22Rv1 (cell line): Measurements from ENCODE around the gene AFF1.
"Not testable (repeated sequence)": the region's sequence is repeated elsewhere in the genome, so short reads cannot be mapped to it uniquely, and the experiment has no call there.

Source experiments
- H3K27ac ChIP-seq: fragments of 450-650 bp; 2 replicates; pipeline ENCODE4 v1.5.1; 2017
- ZFX ChIP-seq: fragments of 450-650 bp; IDR thresholded peaks from 2 replicates; pipeline ENCODE4 v1.6.1; 2017; ENCODE audit warnings: antibody characterized with exemption, borderline replicate concordance
- TF ChIP-seq, protein P1 (sequence below): fragments of 450-650 bp; IDR thresholded peaks from 2 replicates; pipeline ENCODE4 v1.5.1; 2017; ENCODE audit warnings: mild to moderate bottlenecking

The AFF1 gene

GRCh38 chr4:86990510-86990909 is 55.7 kb downstream of the AFF1 start:
- no peak for TF ChIP-seq ZFX
- TF ChIP-seq, protein P1, sequence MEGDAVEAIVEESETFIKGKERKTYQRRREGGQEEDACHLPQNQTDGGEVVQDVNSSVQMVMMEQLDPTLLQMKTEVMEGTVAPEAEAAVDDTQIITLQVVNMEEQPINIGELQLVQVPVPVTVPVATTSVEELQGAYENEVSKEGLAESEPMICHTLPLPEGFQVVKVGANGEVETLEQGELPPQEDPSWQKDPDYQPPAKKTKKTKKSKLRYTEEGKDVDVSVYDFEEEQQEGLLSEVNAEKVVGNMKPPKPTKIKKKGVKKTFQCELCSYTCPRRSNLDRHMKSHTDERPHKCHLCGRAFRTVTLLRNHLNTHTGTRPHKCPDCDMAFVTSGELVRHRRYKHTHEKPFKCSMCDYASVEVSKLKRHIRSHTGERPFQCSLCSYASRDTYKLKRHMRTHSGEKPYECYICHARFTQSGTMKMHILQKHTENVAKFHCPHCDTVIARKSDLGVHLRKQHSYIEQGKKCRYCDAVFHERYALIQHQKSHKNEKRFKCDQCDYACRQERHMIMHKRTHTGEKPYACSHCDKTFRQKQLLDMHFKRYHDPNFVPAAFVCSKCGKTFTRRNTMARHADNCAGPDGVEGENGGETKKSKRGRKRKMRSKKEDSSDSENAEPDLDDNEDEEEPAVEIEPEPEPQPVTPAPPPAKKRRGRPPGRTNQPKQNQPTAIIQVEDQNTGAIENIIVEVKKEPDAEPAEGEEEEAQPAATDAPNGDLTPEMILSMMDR, result no peak
- no peak overlapping the region for H3K27ac ChIP-seq

- H3K27ac ChIP-seq, result no peak overlapping the region
- TF ChIP-seq, protein P1, result no peak
- no peak for TF ChIP-seq ZFX
Measured at GRCh38 chr4:86991994-86992393, 57.2 kb downstream of the AFF1 start.

DNA sequence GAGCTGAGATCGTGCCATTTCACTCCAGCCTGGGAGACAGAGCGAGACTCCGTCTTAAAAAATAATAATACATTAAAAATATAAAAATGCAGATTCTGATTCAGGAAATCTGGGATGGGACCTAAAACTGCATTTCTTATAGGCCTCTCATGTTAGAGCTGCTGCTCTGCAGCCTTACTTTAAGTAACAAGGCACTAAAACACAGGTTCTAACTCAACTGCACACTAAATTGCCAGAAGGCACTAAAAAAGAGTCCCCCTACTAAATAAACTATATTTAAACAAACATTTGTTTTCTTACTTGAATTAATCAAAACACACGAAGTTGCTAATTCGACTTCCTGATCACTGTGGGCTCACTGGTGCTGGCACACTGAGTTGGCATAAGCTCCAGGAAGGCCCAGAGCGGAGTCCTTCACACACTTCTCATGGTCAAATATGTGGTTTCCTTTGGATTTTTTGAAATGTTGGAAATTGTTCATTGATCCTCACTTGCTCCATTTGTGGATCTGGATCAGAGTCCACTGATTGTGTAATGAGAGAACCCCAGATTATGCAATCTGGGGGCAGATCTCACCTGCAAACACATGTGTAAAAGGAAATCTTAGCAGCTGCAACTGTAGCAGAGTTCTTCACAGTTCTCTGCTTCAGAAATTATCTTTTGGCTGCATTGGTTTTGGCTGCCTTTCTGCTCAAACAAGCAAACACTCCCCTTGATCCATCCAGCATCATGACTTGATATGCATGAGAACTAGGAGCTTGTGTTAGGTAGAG is 59.3 kb downstream of the AFF1 start:
- no peak overlapping the region for H3K27ac ChIP-seq
- TF ChIP-seq, protein P1, result no peak
- TF ChIP-seq ZFX, result no peak

- H3K27ac ChIP-seq, result no peak overlapping the region
Measured at GRCh38 chr4:86994686-86995085, 59.9 kb downstream of the AFF1 start.

GRCh38 chr4:86996510-86996909 is 61.7 kb downstream of the AFF1 start:
- not testable (repeated sequence) for H3K27ac ChIP-seq

More at GRCh38 chr4:86994686-86995085, 59.9 kb downstream of the AFF1 start:
- TF ChIP-seq, protein P1, result no peak
- no peak for TF ChIP-seq ZFX

- H3K27ac ChIP-seq, result no peak overlapping the region
Measured at GRCh38 chr4:86999136-86999643, 64.4 kb downstream of the AFF1 start.

GRCh38 chr4:87002682-87003043 is 67.9 kb downstream of the AFF1 start:
- no peak overlapping the region for H3K27ac ChIP-seq
- TF ChIP-seq, protein P1, result no peak
- no peak for TF ChIP-seq ZFX

More at GRCh38 chr4:86999136-86999643, 64.4 kb downstream of the AFF1 start:
- no peak for TF ChIP-seq ZFX
- TF ChIP-seq, protein P1, result no peak
